ENCODE results near the gene CAMTA1. TPM values are rescaled to one million over a fixed set of nuclear protein-coding genes. Genes with fewer than 3 reads are reported as not detected.
A peak's percentile ranks its signal among the peaks of the same experiment; 100 is the strongest.

CAMTA1 gene
- total RNA-seq, 4 donors from 2014 or later, result 57.4 to 88.3 (median 62.1) TPM

GRCh38 chr1:6800745-6801144 is 15.5 kb downstream of the CAMTA1 start:
- H3K27me3 ChIP-seq, result no peaks in the 10 kb centered on the region
- H3K4me1 ChIP-seq, result peaks cover 0 to 29% (median 0%) of the 10 kb centered on the region in 4 donors

GRCh38 chr1:6801199-6801598 is 15.9 kb downstream of the CAMTA1 start:
- Histone ChIP-seq H3K27ac (peak overlapping the region in 2 of 4 donors; percentile 23 to 64), H3K4me3 (no peak overlapping the region), H3K27me3 (no peaks in the 10 kb centered on the region), H3K36me3 (no peaks in the 10 kb centered on the region), H3K4me1 (peaks cover 0 to 24% (median under 1%) of the 10 kb centered on the region in 4 donors), H3K9me3 (no peaks in the 10 kb centered on the region)
- TF ChIP-seq POLR2A (IDR thresholded peaks at IDR 0.05) (no peak), CTCF (IDR thresholded peaks at IDR 0.05) (no peak)
- DNase-seq, result no peak

More at GRCh38 chr1:6800745-6801144, 15.5 kb downstream of the CAMTA1 start:
- Histone ChIP-seq H3K27ac (peak overlapping the region in 2 of 4 donors; percentile 23 to 64), H3K36me3 (no peaks in the 10 kb centered on the region), H3K9me3 (no peaks in the 10 kb centered on the region), H3K4me3 (no peak overlapping the region)
- no peak for DNase-seq
- TF ChIP-seq POLR2A (IDR thresholded peaks at IDR 0.05) (no peak), CTCF (IDR thresholded peaks at IDR 0.05) (no peak)

DNA sequence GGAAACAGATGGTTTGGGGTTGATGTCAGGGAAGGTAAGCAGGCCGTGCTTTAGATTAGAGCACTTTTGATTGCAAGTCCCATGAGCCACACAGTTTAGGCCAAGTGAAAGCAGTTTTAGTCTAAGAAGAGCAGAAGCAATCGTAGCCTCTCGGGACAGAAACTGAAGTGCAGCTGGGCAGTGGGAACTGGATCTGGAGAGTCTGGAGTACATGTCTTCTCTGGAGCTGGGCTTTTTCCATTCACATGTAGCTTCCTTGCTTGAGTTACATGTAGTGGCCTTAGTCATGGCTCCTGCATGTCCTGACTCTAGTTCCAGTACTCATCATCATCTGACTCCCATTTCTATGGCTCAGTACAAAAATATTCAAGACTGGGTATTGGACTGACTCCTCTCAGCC is 16.7 kb downstream of the CAMTA1 start:
- Histone ChIP-seq H3K27ac (no peak overlapping the region), H3K4me3 (no peak overlapping the region)

GRCh38 chr1:6802454-6802853 is 17.2 kb downstream of the CAMTA1 start:
- no peaks in the 10 kb centered on the region for H3K27me3 ChIP-seq
- H3K36me3 ChIP-seq, result no peaks in the 10 kb centered on the region
- H3K4me1 ChIP-seq, result peaks cover 0 to 27% (median 2%) of the 10 kb centered on the region in 4 donors
- H3K9me3 ChIP-seq, result no peaks in the 10 kb centered on the region
- no peak for DNase-seq
- TF ChIP-seq CTCF (IDR thresholded peaks at IDR 0.05) (no peak), POLR2A (IDR thresholded peaks at IDR 0.05) (no peak)
- H3K4me3 ChIP-seq, result no peak overlapping the region
- no peak overlapping the region for H3K27ac ChIP-seq

More for the DNA sequence above, 16.7 kb downstream of the CAMTA1 start:
- TF ChIP-seq CTCF (IDR thresholded peaks at IDR 0.05) (no peak), POLR2A (IDR thresholded peaks at IDR 0.05) (no peak)
- H3K9me3 ChIP-seq, result no peaks in the 10 kb centered on the region
- peaks cover 0 to 23% (median 2%) of the 10 kb centered on the region in 4 donors for H3K4me1 ChIP-seq
- no peaks in the 10 kb centered on the region for H3K36me3 ChIP-seq
- no peaks in the 10 kb centered on the region for H3K27me3 ChIP-seq
- DNase-seq, result no peak

DNA sequence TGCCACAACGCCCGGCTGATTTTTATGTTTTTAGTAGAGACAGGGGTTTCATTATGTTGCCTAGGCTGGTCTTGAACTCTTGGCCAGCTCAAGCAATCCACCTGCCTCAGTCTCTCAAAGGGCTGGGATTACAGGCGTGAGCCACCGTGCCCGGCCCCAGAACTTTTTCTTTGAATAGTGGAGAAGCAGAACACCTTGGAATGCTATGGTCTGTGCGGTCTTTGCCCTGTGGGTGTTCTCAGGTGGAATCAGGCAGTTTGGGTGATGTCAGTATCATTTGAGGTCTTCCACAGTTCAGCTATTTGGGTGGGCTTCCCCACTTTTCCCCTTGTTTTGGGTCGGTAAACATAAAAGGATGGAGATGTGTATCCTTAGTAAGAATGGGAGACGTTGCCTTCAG is 17.6 kb downstream of the CAMTA1 start:
- Histone ChIP-seq H3K4me3 (no peak overlapping the region), H3K4me1 (peaks cover 0 to 31% (median 2%) of the 10 kb centered on the region in 4 donors), H3K9me3 (no peaks in the 10 kb centered on the region), H3K27me3 (no peaks in the 10 kb centered on the region), H3K36me3 (no peaks in the 10 kb centered on the region), H3K27ac (no peak overlapping the region)
- TF ChIP-seq POLR2A (IDR thresholded peaks at IDR 0.05) (no peak), CTCF (IDR thresholded peaks at IDR 0.05) (no peak)
- DNase-seq, result no peak

DNA sequence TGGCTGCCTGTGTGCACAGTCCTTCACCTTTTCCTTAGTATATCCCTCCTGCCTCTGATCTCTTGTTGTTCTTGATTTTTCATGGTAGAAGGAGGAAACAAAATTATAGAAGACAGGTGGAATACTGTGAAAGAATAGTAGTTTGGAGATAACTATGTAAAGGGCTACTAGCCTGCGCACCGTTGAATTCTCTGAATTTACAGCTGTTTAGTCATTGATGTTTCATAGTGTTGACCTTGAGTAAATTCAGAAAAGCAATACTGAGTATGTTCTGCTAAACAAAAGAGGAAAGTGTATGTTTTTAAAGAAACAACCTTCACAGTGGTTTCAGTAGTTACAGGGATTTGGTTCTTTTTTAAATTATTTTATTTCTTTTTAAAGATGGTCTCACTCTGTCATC is 18.1 kb downstream of the CAMTA1 start:
- H3K4me1 ChIP-seq, result peaks cover 0 to 36% (median 2%) of the 10 kb centered on the region in 4 donors
- no peak overlapping the region for H3K4me3 ChIP-seq
- no peaks in the 10 kb centered on the region for H3K36me3 ChIP-seq
- no peak overlapping the region for H3K27ac ChIP-seq
- H3K27me3 ChIP-seq, result no peaks in the 10 kb centered on the region
- no peak for DNase-seq
- TF ChIP-seq POLR2A (IDR thresholded peaks at IDR 0.05) (no peak), CTCF (IDR thresholded peaks at IDR 0.05) (no peak)
- H3K9me3 ChIP-seq, result no peaks in the 10 kb centered on the region
